K562 (cell line): ENCODE results near the gene IGSF23. TPM values are rescaled to one million over a fixed set of nuclear protein-coding genes. Genes with fewer than 3 reads are reported as not detected.

Experiments
- EWSR1 ChIP-seq: fragments of 450-650 bp; IDR thresholded peaks from 2 replicates; pipeline ENCODE4 v1.6.1; 2018; ENCODE audit warnings: borderline replicate concordance, mild to moderate bottlenecking, low read depth, moderate library complexity; ENCODE audit not compliant: partially characterized antibody
- FOXJ2 ChIP-seq: fragments of 200-800 bp; sonication (Bioruptor generic); IDR thresholded peaks from 2 replicates; pipeline ENCODE4 v1.6.1; 2016; ENCODE audit warnings: missing genetic modification characterization, missing compliant biosample characterization
- HIVEP1 ChIP-seq: fragments of 250-450 bp; sonication (Bioruptor Pico); IDR thresholded peaks from 2 replicates; pipeline ENCODE4 v1.4.0; 2020; ENCODE audit warnings: mild to moderate bottlenecking
- HNRNPK ChIP-seq: fragments of 200-400 bp; formaldehyde crosslinking; IDR thresholded peaks from one replicate; pipeline ENCODE4 v1.6.1; 2018; ENCODE audit warnings: mild to moderate bottlenecking, low read depth, low read length; ENCODE audit not compliant: poor library complexity, severe bottlenecking
- HNRNPLL ChIP-seq: fragments of 200-400 bp; formaldehyde crosslinking; IDR thresholded peaks from 2 replicates; pipeline ENCODE4 v1.6.1; 2017; ENCODE audit warnings: low read length, low read depth, mild to moderate bottlenecking; ENCODE audit not compliant: poor library complexity, severe bottlenecking
- JUND ChIP-seq, 2 experiments: IDR thresholded peaks; 2 replicates in 1 of 2; 3 replicates in 1 of 2; pipeline ENCODE4 v1.6.1; 2011; ENCODE audit warnings: borderline replicate concordance in 2 of 2, low read depth in 2 of 2, low read length in 2 of 2, improper control_type of control experiment in 1 of 2, missing biosample characterization in 1 of 2, missing genetic modification characterization in 1 of 2, missing genetic modification reagents in 1 of 2
- KDM2B ChIP-seq: fragments of 250-450 bp; sonication (Bioruptor Pico); IDR thresholded peaks from 2 replicates; pipeline ENCODE4 v1.8.0; 2021; ENCODE audit warnings: mild to moderate bottlenecking, moderate library complexity
- L3MBTL2 ChIP-seq: fragments of 450-650 bp; IDR thresholded peaks from 2 replicates; pipeline ENCODE4 v1.6.1; 2016; ENCODE audit warnings: mild to moderate bottlenecking, moderate library complexity
- MECOM ChIP-seq: fragments of 250-450 bp; sonication (Bioruptor Pico); IDR thresholded peaks from 2 replicates; pipeline ENCODE4 v1.8.0; 2022; ENCODE audit warnings: inconsistent platforms
- MTA1 ChIP-seq: fragments of 450-650 bp; IDR thresholded peaks from 2 replicates; pipeline ENCODE4 v1.6.1; 2017; ENCODE audit warnings: borderline replicate concordance
- NFIX ChIP-seq: fragments of 250-450 bp; sonication (Bioruptor Pico); IDR thresholded peaks from 2 replicates; pipeline ENCODE4 v1.4.0; 2020; ENCODE audit warnings: low read depth, mild to moderate bottlenecking, moderate library complexity
- PRMT5 ChIP-seq: sonication (generic); formaldehyde crosslinking; IDR thresholded peaks from 2 replicates; pipeline ENCODE4 v1.5.0; 2020; ENCODE audit warnings: missing genetic modification reagents
- SIRT6 ChIP-seq: IDR thresholded peaks from one replicate; pipeline ENCODE4 v1.6.1; 2012; ENCODE audit warnings: low read depth, mild to moderate bottlenecking, control low read depth, inconsistent platforms, low read length, moderate library complexity
- ZNF239 ChIP-seq: fragments of 250-450 bp; sonication (Bioruptor Pico); IDR thresholded peaks from 2 replicates; pipeline ENCODE4 v1.4.0; 2020; ENCODE audit warnings: mild to moderate bottlenecking
- ZNF696 ChIP-seq: fragments of 250-450 bp; sonication (Bioruptor Pico); conservative IDR thresholded peaks from 2 replicates; pipeline ENCODE4 v1.4.0; 2020; ENCODE audit warnings: mild to moderate bottlenecking, moderate library complexity
- polyA plus RNA-seq, 8 experiments: library from polyadenylated mRNA; depleted of rRNA in 4 of 8; stranded (reverse) in 5 of 8; unstranded in 3 of 8; fragments of >200 nt; fragmentation: Nextera tagmentation in 2 of 8; fragmentation: Illumina TruSeq in 1 of 8; extraction: Ambion mirVana in 2 of 8; extraction: Trizol in 1 of 8; gene quantifications; 2 replicates each; pipeline versions ENCODE4 v1.2.1 to v1.2.3, GENCODE V29; 2011 to 2014; ENCODE audit warnings: inconsistent platforms in 1 of 8, missing spikeins in 1 of 8
- total RNA-seq, 7 experiments: library from RNA; depleted of rRNA in 6 of 7; stranded (reverse); fragments of >200 nt in 6 of 7; fragmentation: Illumina TruSeq in 2 of 7; extraction: Trizol in 2 of 7; gene quantifications; 2 replicates each; pipeline versions ENCODE4 v1.2.1 to v1.2.3, GENCODE V29; 2011 to 2021; ENCODE audit warnings: low replicate concordance in 1 of 7
- TF ChIP-seq, protein P1 (sequence below): fragments of 250-450 bp; sonication (Bioruptor Pico); IDR thresholded peaks from 2 replicates; pipeline ENCODE4 v1.9.0; 2021; ENCODE audit warnings: mild to moderate bottlenecking, inconsistent platforms
- TF ChIP-seq, protein P2 (sequence below): fragments of 250-450 bp; sonication (Bioruptor Pico); IDR thresholded peaks from 2 replicates; pipeline ENCODE4 v1.5.0; 2022; ENCODE audit warnings: mild to moderate bottlenecking
- TF ChIP-seq, protein P3 (sequence below): fragments of 450-650 bp; conservative IDR thresholded peaks from 2 replicates; pipeline ENCODE4 v1.6.1; 2016; ENCODE audit warnings: missing genetic modification characterization, low read depth, mild to moderate bottlenecking, missing compliant biosample characterization, moderate library complexity

Gene IGSF23
- total and polyA plus RNA-seq, 9 of the 15 experiments (the other 6 are each of a cell fraction or from before 2014, with no cell fraction given), result not detected

DNA sequence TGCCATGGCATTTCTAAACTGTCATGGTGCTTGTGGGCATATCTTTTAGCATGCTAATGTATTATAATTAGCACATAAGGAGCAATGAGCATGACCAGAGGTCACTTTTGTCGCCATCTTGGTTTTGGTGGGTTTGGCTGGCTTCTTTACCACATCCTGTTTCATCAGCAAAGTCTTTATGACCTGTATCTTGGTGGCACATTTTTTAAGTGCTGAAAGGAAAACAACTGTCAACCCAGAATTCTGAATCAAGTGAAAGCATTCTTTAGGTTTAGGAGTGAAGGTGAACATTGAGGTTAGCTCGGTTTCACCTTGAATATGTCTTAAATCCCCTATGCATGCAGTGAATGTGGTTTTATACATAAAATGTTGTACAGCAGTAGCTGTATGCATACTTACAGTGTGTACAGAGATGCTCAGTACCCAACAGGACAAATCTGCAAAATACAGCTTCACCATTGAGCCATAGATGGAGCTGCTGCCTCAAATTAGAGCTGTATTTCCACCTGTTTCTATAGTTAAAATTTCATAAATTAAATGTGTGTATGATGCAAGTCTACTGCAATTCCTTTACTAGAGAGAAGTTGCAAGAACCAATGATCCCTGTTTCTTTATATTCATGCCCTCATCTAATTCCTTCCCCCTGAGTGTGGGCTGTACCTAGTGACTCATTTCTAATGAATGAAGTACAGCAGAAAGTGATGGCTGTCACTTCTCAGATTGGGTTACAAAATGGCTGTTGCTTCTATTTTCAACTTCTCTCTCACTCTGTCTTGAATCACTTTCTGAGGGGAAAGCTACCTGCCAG is 25.2 kb upstream of the IGSF23 start (continued):
- TF ChIP-seq JUND (IDR thresholded peaks at IDR 0.05; ENCODE audit: borderline replicate concordance, low read depth, low read length) (peak; percentile 96), JUND (tag; IDR thresholded peaks at IDR 0.05; ENCODE audit: borderline replicate concordance, low read depth, low read length) (peak; percentile 88; the same call in 2 of the 3 replicates), PRMT5 (CRISPR knock-in tag) (no peak), L3MBTL2 (peak; percentile 45), HNRNPLL (no peak), KDM2B (CRISPR knock-in tag) (no peak), MECOM (CRISPR knock-in tag) (peak; percentile 44; the same call in 1 of the 2 replicates), NFIX (CRISPR knock-in tag) (no peak), FOXJ2 (no peak; the same call in 1 of the 2 replicates), EWSR1 (no peak), SIRT6 (no peak), ZNF239 (0 out of 2 replicates have a peak, but pooled peaks have one; percentile 20), MTA1 (no peak), HNRNPK (no peak), HIVEP1 (CRISPR knock-in tag) (peak; percentile 80; the same call in 1 of the 2 replicates), ZNF696 (CRISPR knock-in tag) (no peak)
- TF ChIP-seq, protein P1, sequence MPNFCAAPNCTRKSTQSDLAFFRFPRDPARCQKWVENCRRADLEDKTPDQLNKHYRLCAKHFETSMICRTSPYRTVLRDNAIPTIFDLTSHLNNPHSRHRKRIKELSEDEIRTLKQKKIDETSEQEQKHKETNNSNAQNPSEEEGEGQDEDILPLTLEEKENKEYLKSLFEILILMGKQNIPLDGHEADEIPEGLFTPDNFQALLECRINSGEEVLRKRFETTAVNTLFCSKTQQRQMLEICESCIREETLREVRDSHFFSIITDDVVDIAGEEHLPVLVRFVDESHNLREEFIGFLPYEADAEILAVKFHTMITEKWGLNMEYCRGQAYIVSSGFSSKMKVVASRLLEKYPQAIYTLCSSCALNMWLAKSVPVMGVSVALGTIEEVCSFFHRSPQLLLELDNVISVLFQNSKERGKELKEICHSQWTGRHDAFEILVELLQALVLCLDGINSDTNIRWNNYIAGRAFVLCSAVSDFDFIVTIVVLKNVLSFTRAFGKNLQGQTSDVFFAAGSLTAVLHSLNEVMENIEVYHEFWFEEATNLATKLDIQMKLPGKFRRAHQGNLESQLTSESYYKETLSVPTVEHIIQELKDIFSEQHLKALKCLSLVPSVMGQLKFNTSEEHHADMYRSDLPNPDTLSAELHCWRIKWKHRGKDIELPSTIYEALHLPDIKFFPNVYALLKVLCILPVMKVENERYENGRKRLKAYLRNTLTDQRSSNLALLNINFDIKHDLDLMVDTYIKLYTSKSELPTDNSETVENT (CRISPR knock-in tag), result no peak
- TF ChIP-seq, protein P2, sequence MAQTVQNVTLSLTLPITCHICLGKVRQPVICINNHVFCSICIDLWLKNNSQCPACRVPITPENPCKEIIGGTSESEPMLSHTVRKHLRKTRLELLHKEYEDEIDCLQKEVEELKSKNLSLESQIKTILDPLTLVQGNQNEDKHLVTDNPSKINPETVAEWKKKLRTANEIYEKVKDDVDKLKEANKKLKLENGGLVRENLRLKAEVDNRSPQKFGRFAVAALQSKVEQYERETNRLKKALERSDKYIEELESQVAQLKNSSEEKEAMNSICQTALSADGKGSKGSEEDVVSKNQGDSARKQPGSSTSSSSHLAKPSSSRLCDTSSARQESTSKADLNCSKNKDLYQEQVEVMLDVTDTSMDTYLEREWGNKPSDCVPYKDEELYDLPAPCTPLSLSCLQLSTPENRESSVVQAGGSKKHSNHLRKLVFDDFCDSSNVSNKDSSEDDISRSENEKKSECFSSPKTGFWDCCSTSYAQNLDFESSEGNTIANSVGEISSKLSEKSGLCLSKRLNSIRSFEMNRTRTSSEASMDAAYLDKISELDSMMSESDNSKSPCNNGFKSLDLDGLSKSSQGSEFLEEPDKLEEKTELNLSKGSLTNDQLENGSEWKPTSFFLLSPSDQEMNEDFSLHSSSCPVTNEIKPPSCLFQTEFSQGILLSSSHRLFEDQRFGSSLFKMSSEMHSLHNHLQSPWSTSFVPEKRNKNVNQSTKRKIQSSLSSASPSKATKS (CRISPR knock-in tag), result no peak
- TF ChIP-seq, protein P3, sequence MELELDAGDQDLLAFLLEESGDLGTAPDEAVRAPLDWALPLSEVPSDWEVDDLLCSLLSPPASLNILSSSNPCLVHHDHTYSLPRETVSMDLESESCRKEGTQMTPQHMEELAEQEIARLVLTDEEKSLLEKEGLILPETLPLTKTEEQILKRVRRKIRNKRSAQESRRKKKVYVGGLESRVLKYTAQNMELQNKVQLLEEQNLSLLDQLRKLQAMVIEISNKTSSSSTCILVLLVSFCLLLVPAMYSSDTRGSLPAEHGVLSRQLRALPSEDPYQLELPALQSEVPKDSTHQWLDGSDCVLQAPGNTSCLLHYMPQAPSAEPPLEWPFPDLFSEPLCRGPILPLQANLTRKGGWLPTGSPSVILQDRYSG, result peak; percentile 65; the same call in 1 of the 2 replicates
